Kidney capillary endothelial cell (primary cell): ENCODE results near the gene ASAP2.

Experiments used
- DNase-seq: peaks from one replicate; pipeline ENCODE4 v3.0.0-alpha.2; 2018; ENCODE audit warnings: low spot score

The ASAP2 gene

GRCh38 chr2:9347411-9347881, 140.8 kb downstream of the ASAP2 start:
- DNase-seq = no peak

DNA sequence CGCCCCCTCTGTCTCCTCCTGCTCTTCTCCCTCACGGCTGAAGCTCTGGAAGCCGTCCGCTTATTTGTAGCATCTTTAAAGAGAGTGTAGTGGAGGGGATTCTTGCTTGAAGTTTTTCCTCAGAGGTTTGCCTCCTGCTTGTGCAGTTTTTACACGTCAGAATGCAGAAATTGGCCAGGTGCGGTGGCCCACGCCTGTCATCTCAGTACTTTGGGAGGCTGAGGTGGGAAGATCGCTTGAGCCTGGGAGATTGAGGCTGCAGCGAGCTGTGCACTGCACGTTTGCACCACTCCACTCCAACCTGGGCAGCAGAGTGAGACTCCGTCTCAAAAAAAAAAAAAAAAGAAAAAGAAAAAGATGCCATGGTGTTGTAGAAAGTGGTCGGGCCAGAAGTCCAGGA, 147.7 kb downstream of the ASAP2 start:
- no peak for DNase-seq

DNA sequence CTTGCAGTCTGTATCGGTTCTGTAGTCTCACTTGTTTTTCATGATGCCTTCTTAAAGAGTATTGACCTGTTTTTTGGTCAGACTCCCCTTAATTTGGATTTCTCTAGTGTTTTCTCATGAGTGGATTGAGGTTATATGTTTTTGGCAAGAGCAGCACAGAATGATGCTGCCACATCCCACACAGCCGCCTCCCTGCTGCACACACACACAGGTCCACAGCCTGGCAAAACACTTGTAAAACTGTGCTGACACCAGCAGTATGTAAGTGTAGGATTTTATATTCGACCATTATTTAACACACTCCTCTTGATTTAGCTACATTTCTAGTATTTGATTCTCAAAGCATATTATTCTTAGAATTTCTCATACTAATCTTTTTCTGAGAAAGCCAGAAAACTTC, 148.7 kb downstream of the ASAP2 start:
- no peak for DNase-seq

- no peak for DNase-seq
These were observed 149.1 kb downstream of the ASAP2 start for GRCh38 chr2:9355716-9356115.

DNA sequence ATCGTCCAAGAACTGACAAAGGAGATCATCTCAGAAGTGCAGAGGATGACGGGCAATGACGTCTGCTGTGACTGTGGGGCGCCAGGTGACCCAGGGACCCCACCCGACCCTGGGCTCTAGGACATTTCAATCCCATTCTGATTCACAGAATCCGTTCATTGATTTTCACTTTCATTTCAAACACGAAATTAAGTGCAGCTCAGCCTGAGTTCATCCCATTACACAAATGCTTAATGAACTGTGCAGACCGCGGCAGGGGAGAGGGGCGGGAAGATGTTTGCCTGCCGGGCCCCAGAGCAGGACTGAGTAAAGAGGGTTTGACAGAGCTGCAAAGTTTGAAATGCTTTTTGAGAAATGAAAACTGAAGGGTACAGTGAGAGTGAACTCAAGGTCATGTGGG, 149.6 kb downstream of the ASAP2 start:
- no peak for DNase-seq

GRCh38 chr2:9358846-9359245, 152.2 kb downstream of the ASAP2 start:
- DNase-seq = no peak

DNA sequence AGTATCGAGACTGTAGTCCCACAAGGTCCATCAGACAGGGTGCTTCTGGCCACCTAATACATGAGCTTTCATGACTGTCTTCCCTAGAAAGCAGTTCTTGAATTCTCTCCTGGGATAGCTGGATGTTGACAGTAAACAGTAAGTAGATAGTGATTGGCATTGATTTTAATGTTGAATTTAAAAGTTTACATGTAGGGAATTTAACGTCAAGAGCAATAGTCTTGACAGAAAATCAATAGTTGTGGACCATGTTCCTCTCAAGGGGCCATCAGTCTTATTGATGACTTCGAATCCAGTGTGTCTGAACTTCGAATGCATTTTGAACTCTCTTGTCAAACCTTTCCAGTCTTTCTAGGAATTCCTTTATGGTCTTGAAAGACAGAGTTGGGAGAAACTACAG, 152.9 kb downstream of the ASAP2 start:
- no peak for DNase-seq

DNA sequence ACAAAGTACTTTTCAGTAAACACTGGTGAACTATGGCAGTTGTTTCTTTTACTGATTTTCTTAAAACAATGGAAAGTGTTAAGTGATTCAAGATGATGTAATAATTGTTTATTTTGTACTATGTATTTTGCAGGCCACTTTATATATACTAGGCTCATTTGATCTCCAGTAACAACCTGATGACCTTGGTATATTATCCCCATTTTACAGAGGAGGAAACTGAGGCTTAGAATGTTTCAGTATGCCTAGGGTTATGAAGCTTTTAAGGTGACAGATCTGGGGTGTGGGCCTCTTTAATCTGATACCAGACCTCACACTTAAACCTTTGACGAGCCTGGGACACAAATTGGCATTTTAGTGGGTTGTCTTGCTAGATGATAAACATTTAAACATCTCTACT, 153.5 kb downstream of the ASAP2 start:
- DNase-seq = no peak

- DNase-seq = no peak
These were observed 154.1 kb downstream of the ASAP2 start for GRCh38 chr2:9360701-9361100.

DNA sequence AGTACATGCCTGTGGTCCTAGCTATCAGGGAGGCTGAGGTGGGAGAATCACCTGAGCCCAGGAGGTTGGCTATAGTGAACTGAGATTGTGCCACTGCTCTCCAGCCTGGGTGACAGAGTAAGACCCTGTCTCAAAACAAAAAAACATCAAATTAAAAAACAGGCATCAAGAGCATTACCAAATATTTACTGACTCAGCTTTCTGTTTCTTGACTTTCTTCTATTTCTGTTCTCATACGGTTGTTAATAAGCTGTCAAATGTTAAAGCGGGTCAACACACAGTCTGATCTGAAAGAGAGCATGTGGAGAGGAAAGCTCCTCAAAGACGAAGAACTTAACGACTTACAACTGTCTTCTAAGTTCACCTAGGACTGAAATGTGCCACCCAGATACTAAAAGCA, 157.8 kb downstream of the ASAP2 start:
- DNase-seq = no peak

GRCh38 chr2:9364791-9365497, 158.3 kb downstream of the ASAP2 start:
- DNase-seq = peak; percentile 29

- no peak for DNase-seq
These were observed 158.9 kb downstream of the ASAP2 start for GRCh38 chr2:9365498-9366019.

DNA sequence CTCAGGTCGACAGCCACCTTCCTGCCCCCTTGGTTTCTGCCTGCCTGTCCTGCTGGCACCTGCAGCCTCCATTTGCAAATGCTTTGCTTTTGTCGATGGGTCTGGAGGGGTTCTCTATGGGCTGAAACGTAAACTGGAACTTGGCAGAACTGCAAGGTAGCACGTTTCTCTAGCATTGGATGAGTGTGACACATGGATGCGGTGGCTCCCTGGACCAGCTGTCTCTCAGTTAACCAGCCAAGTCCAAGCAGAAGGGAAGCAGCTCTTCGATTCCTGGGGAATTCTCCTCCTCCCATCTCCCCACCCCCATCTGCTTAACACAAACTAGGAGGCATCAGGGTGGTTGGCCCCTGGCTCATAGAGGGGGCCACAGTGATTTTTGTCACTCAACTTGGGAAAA, 159.4 kb downstream of the ASAP2 start:
- no peak for DNase-seq

GRCh38 chr2:9370746-9371145, 164.1 kb downstream of the ASAP2 start:
- no peak for DNase-seq

DNA sequence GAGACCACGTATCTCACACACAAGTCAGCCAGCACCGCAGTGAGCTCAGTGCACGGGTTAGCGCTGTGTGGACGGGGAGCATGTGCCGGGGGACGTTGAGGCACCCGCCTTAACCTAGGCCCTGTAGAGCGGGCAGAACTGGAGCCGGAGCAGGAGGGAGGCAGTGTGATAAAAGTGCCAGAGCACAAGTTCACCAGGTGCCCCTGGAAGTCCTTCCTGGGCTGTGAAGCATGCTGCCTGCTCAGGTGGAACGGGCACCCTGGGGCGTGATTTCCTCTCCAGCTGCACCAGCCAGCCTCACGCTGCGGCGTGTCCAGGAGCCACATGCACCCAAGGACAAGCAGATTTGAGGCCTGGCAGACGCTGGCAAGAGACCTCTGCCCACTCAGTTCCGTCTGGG, 166.4 kb downstream of the ASAP2 start:
- DNase-seq = no peak

DNA sequence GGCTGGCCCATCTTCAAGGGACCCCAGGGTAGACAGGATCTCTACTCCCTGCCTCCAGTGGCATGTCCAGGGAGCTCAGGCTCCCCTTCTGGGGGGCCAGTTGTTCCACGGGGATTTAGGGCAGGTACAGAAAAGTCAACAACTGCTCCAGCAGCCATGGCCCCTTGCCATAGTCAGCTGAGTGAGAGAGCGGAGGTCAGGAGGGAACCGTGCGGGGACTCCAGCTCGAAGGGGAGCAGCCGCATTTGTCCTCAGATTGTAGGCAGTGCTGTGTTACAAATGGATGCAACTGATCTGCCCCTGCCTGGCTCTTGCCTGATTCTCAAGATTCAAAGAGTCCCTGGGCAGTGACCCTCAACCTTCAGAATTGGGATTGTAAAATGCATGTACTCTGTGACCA, 166.9 kb downstream of the ASAP2 start:
- no peak for DNase-seq

DNA sequence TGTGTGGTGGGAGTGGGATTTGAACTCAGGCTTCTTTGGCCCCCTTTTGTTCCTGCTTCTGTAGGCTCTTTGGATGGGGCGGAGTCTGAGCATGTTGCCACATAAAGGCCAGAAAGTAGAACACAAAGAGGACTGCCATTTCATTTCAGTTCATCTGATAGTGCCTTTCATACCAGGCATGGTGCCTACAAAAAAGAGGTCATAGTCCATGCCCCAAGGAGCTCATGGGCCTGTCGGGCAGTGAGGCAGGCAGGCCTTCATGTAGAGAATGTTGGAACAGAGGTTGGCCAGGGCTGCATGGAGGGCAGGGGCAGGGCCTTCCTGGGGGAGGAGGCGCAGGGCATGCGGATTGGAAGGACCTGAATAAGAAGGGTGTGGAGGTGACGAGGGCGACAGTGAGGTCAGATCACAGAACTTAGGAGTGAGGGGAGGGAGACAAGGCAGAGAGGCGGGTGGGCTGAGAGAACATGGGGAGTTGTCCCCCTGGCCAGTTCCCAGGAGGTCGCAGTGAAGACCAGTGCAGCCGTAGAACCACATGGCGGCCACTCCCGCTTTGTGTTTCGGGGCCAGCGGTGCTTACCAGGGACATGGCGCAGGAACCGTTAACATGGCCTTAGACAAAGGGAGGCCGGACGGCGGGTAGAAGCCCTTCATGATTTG, 167.6 kb downstream of the ASAP2 start:
- no peak for DNase-seq

DNA sequence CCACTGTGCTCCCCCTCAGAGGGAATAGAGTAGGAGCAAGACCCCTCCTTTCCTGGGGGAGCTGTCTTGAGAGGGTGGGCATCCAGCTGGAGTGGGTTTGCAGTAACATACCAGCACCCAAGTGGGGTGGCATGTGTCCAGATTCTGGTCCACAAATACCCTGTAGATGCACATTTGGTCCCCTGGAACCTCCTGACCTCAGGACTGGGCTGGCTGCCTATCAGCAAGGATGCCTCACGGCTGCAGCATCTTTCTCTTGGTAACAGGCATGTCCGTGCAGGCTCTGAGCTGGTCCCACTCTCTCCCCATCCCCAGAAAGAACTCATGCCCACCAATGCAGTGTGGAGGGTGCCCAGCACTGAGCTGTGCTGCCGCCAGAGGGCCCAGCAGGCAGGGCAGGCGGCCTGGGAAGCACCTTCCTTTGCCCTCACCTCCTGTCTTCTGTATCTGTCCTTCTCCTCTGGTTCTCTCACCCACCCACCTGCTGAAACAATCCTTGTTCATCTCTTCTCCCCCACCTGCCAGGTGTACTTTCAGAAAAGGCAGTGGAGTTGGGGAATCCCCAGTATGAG, 169.3 kb downstream of the ASAP2 start:
- no peak for DNase-seq

GRCh38 chr2:9377461-9378097, 171.0 kb downstream of the ASAP2 start:
- DNase-seq = no peak

DNA sequence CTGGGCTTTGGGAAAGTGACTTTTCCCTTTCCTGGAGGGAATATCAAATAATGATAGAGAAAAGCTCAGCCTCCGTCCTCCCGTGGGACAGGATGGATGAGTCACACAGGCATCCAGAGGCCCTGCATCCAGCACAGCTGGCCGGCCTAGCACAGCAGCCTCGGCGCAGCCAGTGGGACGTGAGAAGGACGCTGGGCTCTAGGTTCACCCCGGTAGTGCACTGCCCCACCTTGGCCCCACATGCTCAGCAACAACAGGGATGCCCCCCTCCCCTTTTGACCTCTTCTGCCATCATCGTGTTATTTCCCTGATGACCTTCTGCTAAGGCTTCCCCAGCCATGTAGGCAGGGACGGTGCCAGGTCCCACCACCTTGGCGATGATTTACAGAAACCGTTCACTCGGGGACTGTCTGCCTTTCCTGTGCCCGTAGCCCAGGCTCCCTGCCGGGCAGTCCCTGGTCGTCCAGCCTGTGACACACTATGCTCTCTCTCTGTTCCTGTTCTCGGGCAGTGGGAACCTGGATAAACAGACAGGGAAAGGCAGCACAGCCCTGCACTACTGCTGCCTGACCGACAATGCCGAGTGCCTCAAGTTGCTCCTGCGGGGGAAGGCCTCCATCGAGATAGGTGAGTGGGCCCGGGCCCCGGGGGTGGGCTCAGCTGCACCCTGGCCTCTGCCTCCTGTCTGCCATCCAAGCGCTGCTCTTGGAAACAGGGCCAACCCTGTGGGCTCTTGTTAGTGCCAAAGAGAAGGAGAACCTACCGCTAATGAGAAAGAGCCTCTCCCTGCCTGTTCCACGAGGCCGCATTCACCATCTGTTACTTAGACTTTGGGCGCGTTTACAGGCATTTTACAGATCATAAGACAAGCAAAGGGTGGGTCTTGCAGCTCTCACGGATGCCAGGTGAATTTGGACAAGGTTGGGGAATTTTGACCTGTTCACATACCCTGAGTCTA, 172.1 kb downstream of the ASAP2 start:
- peak; percentile 75 for DNase-seq

- no peak for DNase-seq
These were observed 172.8 kb downstream of the ASAP2 start for GRCh38 chr2:9379391-9379755.
